ENCODE measurements around the gene CDK19.

Gene CDK19

GRCh38 chr6:110573537-110573936 is 241.7 kb downstream of the CDK19 start:
- TF ChIP-seq RARB (CRISPR knock-in tag; IDR thresholded peaks at IDR 0.05) (no peak), CSDC2 (CRISPR knock-in tag; IDR thresholded peaks at IDR 0.05) (no peak), ZNF565 (CRISPR knock-in tag; conservative IDR thresholded peaks at IDR 0.05; ENCODE audit: low read depth) (no peak), ARNTL (CRISPR knock-in tag; IDR thresholded peaks at IDR 0.05; ENCODE audit: borderline replicate concordance, low read depth) (no peak), ZFP30 (CRISPR knock-in tag; IDR thresholded peaks at IDR 0.05) (no peak), ZC3H10 (CRISPR knock-in tag; IDR thresholded peaks at IDR 0.05) (no peak), TSHZ2 (CRISPR knock-in tag; IDR thresholded peaks at IDR 0.05) (no peak)
- no peak; the same call in 2 of the 3 replicates for ATAC-seq

- no peak for ATAC-seq
- TF ChIP-seq ISL1 (CRISPR knock-in tag; IDR thresholded peaks at IDR 0.05) (no peak), PPARA (CRISPR knock-in tag; IDR thresholded peaks at IDR 0.05; ENCODE audit: borderline replicate concordance) (no peak), TCF4 (CRISPR knock-in tag; IDR thresholded peaks at IDR 0.05; ENCODE audit: borderline replicate concordance) (no peak), ZFP30 (CRISPR knock-in tag; IDR thresholded peaks at IDR 0.05) (no peak), GLIS3 (CRISPR knock-in tag; IDR thresholded peaks at IDR 0.05) (no peak), ESRRG (CRISPR knock-in tag; IDR thresholded peaks at IDR 0.05) (no peak)
Observed at GRCh38 chr6:110573136-110573535, 242.1 kb downstream of the CDK19 start.

GRCh38 chr6:110567957-110568696 is 247.1 kb downstream of the CDK19 start:
- ATAC-seq: no peak
- TF ChIP-seq TOX (CRISPR knock-in tag; IDR thresholded peaks at IDR 0.05; ENCODE audit: borderline replicate concordance) (no peak), GLIS3 (CRISPR knock-in tag; IDR thresholded peaks at IDR 0.05) (no peak), CREB5 (CRISPR knock-in tag; IDR thresholded peaks at IDR 0.05; ENCODE audit: low read depth) (no peak), BACH2 (CRISPR knock-in tag; IDR thresholded peaks at IDR 0.05; ENCODE audit: borderline replicate concordance) (no peak), ARNTL (CRISPR knock-in tag; IDR thresholded peaks at IDR 0.05; ENCODE audit: borderline replicate concordance, low read depth) (no peak), CSDC2 (CRISPR knock-in tag; IDR thresholded peaks at IDR 0.05) (no peak), ZNF8 (CRISPR knock-in tag; IDR thresholded peaks at IDR 0.05) (no peak), ZNF565 (CRISPR knock-in tag; conservative IDR thresholded peaks at IDR 0.05; ENCODE audit: low read depth) (no peak), TSHZ2 (CRISPR knock-in tag; IDR thresholded peaks at IDR 0.05) (no peak), SNAI2 (CRISPR knock-in tag; IDR thresholded peaks at IDR 0.05) (no peak), ZFP3 (CRISPR knock-in tag; IDR thresholded peaks at IDR 0.05) (no peak), ZFP30 (CRISPR knock-in tag; IDR thresholded peaks at IDR 0.05) (no peak), ESRRG (CRISPR knock-in tag; IDR thresholded peaks at IDR 0.05) (no peak)
- TF ChIP-seq, protein P1, sequence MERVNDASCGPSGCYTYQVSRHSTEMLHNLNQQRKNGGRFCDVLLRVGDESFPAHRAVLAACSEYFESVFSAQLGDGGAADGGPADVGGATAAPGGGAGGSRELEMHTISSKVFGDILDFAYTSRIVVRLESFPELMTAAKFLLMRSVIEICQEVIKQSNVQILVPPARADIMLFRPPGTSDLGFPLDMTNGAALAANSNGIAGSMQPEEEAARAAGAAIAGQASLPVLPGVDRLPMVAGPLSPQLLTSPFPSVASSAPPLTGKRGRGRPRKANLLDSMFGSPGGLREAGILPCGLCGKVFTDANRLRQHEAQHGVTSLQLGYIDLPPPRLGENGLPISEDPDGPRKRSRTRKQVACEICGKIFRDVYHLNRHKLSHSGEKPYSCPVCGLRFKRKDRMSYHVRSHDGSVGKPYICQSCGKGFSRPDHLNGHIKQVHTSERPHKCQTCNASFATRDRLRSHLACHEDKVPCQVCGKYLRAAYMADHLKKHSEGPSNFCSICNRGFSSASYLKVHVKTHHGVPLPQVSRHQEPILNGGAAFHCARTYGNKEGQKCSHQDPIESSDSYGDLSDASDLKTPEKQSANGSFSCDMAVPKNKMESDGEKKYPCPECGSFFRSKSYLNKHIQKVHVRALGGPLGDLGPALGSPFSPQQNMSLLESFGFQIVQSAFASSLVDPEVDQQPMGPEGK (CRISPR knock-in tag; IDR thresholded peaks at IDR 0.05; ENCODE audit: borderline replicate concordance): no peak
